Hepatocyte (in vitro differentiated cells): ENCODE results near the gene PTPRN2. TPM values are rescaled to one million over a fixed set of nuclear protein-coding genes. Genes with fewer than 3 reads are reported as not detected.

ENCODE experiments used
- DNase-seq: peaks from one replicate; pipeline ENCODE4 v3.0.0-alpha.2; 2016; ENCODE audit warnings: low spot score
- H2AFZ ChIP-seq: fragments of 200-600 bp; sonication (generic); 2 replicates; pipeline ENCODE4 v1.6.0; 2016; ENCODE audit warnings: antibody characterized with exemption, mild to moderate bottlenecking
- H3K27ac ChIP-seq: fragments of 200-600 bp; sonication (generic); 2 replicates; pipeline ENCODE4 v1.5.1; 2016; ENCODE audit warnings: mild to moderate bottlenecking
- H3K27me3 ChIP-seq: fragments of 200-600 bp; sonication (generic); 2 replicates; pipeline ENCODE4 v1.6.1; 2016
- H3K36me3 ChIP-seq: fragments of 200-600 bp; sonication (generic); replicated peaks from 2 replicates; pipeline ENCODE4 v1.5.1; 2016; ENCODE audit warnings: low read depth; ENCODE audit not compliant: insufficient read depth
- H3K4me1 ChIP-seq: fragments of 200-600 bp; sonication (generic); 2 replicates; pipeline ENCODE4 v1.5.1; 2016; ENCODE audit warnings: mild to moderate bottlenecking, moderate library complexity; ENCODE audit not compliant: insufficient read depth
- H3K4me2 ChIP-seq: fragments of 200-600 bp; sonication (generic); 2 replicates; pipeline ENCODE4 v1.6.0; 2016
- H3K4me3 ChIP-seq: fragments of 200-600 bp; sonication (generic); 2 replicates; pipeline ENCODE4 v1.5.1; 2016; ENCODE audit warnings: mild to moderate bottlenecking
- H3K79me2 ChIP-seq: fragments of 200-600 bp; sonication (generic); 2 replicates; pipeline ENCODE4 v1.6.0; 2017; ENCODE audit warnings: mild to moderate bottlenecking
- H3K9me2 ChIP-seq: fragments of 200-600 bp; sonication (generic); replicated peaks from 2 replicates; pipeline ENCODE4 v1.6.0; 2017; ENCODE audit warnings: mild to moderate bottlenecking; ENCODE audit not compliant: insufficient read depth
- H3K9me3 ChIP-seq: fragments of 200-600 bp; sonication (generic); 2 replicates; pipeline ENCODE4 v1.5.1; 2016; ENCODE audit warnings: low read depth, mild to moderate bottlenecking
- H4K20me1 ChIP-seq: fragments of 200-600 bp; sonication (generic); 2 replicates; pipeline ENCODE4 v1.6.0; 2016; ENCODE audit warnings: mild to moderate bottlenecking; ENCODE audit not compliant: insufficient read depth, poor library complexity, severe bottlenecking
- EZH2 ChIP-seq: fragments of 200-600 bp; sonication (generic); IDR thresholded peaks from 2 replicates; pipeline ENCODE4 v1.6.1; 2016; ENCODE audit warnings: antibody characterized with exemption, mild to moderate bottlenecking, borderline replicate concordance
- EZH2phosphoT487 ChIP-seq: fragments of 200-600 bp; sonication (generic); IDR thresholded peaks from one replicate; pipeline ENCODE4 v1.6.1; 2018; ENCODE audit warnings: antibody characterized with exemption, mild to moderate bottlenecking, low read depth, moderate library complexity; ENCODE audit not compliant: unreplicated experiment, severe bottlenecking
- WGBS: methylation state at CpG from one replicate; pipeline ENCODE4 v1.1.6; 2016; ENCODE audit warnings: low lambda C conversion rate; ENCODE audit errors: missing lambda C conversion rate; 5-methylcytosine and 5-hydroxymethylcytosine counted together
- polyA plus RNA-seq: library from polyadenylated mRNA; unstranded; fragments of >200 nt; fragmentation: Nextera tagmentation; extraction: Ambion mirVana; gene quantifications from 2 replicates; pipeline ENCODE4 v1.2.1, GENCODE V29; 2016
- total RNA-seq: library from RNA; depleted of rRNA; stranded (reverse); fragments of >200 nt; gene quantifications from 2 replicates; pipeline ENCODE4 v1.2.3, GENCODE V29; 2014
- TF ChIP-seq, protein P1 (sequence below): fragments of 200-600 bp; sonication (generic); IDR thresholded peaks from 2 replicates; pipeline ENCODE4 v1.5.1; 2016; ENCODE audit warnings: antibody characterized with exemption, mild to moderate bottlenecking; ENCODE audit not compliant: poor library complexity

The PTPRN2 gene
- total and polyA plus RNA-seq, 2 experiments from 2014 or later = 2.1 to 3.3 TPM

DNA sequence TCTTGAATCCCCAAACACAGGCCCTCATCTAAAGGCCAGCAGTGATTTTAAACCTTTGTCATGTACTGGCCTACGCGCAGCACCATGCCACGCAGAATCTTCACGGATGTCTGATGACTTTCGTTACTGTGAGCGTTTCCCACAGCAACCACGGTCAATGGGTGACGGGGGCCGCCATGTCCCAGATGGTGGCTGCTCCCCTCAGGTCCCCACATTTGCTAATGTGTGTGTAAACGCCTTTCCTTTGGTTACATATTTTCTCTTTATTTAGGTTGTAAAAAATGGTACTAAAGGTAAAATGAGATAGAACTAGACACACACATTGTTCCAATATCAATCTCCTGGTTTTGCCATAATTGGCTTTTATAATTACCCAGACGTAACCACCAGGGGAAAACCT lies 699.0 kb downstream of the PTPRN2 start:
- Histone ChIP-seq H4K20me1 (no peaks in the 10 kb centered on the region), H3K4me3 (no peak overlapping the region), H3K79me2 (no peaks in the 10 kb centered on the region), H3K27ac (no peak overlapping the region), H3K4me1 (no peaks in the 10 kb centered on the region), H3K27me3 (no peaks in the 10 kb centered on the region), H2AFZ (no peak overlapping the region), H3K9me3 (no peaks in the 10 kb centered on the region), H3K9me2 (no peaks in the 10 kb centered on the region), H3K4me2 (no peak overlapping the region), H3K36me3 (no peaks in the 10 kb centered on the region)
- TF ChIP-seq, protein P1, sequence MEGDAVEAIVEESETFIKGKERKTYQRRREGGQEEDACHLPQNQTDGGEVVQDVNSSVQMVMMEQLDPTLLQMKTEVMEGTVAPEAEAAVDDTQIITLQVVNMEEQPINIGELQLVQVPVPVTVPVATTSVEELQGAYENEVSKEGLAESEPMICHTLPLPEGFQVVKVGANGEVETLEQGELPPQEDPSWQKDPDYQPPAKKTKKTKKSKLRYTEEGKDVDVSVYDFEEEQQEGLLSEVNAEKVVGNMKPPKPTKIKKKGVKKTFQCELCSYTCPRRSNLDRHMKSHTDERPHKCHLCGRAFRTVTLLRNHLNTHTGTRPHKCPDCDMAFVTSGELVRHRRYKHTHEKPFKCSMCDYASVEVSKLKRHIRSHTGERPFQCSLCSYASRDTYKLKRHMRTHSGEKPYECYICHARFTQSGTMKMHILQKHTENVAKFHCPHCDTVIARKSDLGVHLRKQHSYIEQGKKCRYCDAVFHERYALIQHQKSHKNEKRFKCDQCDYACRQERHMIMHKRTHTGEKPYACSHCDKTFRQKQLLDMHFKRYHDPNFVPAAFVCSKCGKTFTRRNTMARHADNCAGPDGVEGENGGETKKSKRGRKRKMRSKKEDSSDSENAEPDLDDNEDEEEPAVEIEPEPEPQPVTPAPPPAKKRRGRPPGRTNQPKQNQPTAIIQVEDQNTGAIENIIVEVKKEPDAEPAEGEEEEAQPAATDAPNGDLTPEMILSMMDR = no peak
- TF ChIP-seq EZH2phosphoT487 = no peak
- TF ChIP-seq EZH2 = no peak
- 85% methylated on average over 11 of the region's 11 CpGs for WGBS
- no peak for DNase-seq

DNA sequence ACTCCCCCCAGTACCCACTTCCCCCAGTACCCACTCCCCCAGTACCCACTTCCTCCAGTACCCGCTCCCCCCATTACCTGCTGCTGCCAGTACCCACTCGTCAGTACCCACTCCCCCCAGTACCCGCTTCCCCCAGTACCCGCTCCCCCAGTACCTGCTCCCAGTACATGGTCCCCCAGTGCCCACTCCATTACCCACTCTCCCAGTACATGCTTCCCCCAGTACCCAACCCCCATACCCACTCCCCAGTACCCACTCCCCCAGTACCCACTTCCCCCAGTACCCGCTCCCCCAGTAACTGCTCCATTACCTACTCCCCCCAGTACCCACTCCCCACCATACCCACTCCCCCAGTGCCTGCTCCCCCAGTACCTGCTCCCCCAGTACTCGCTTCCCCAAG lies 700.2 kb downstream of the PTPRN2 start:
- Histone ChIP-seq H2AFZ (no peak overlapping the region), H3K36me3 (no peaks in the 10 kb centered on the region), H3K9me3 (no peaks in the 10 kb centered on the region), H3K9me2 (no peaks in the 10 kb centered on the region), H3K27me3 (no peaks in the 10 kb centered on the region), H3K4me1 (no peaks in the 10 kb centered on the region), H4K20me1 (no peaks in the 10 kb centered on the region), H3K4me2 (no peak overlapping the region), H3K79me2 (no peaks in the 10 kb centered on the region), H3K27ac (no peak overlapping the region), H3K4me3 (no peak overlapping the region)
- 93% methylated on average over 2 of the region's 6 CpGs for WGBS
- no peak for TF ChIP-seq EZH2
- TF ChIP-seq, protein P1 = no peak
- TF ChIP-seq EZH2phosphoT487 = no peak
- no peak for DNase-seq

DNA sequence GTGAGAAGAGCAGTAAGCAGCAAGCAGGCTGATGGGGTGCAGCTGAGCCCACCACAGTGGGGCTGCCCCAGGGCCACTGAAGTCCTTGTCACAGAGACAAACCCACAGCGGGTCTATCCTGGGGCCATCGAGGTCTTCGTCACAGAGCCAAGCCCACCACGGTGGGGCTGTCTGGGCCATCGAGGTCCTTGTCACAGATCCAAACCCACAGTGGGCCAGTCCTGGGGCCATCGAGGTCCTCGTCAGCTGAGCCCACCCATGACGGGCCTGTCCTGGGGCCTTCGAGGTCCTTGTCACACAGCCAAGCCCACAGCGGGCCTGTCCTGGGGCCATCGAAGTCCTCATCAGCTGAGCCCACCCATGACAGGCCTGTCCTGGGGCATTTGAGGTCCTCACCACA lies 700.9 kb downstream of the PTPRN2 start:
- 89% methylated on average over 11 of the region's 11 CpGs for WGBS

More for the DNA sequence above, 700.9 kb downstream of the PTPRN2 start:
- no peak overlapping the region for H3K4me2 ChIP-seq
- H3K4me1 ChIP-seq = no peaks in the 10 kb centered on the region
- H3K9me3 ChIP-seq = no peaks in the 10 kb centered on the region
- H2AFZ ChIP-seq = no peak overlapping the region
- no peaks in the 10 kb centered on the region for H3K27me3 ChIP-seq
- H3K27ac ChIP-seq = no peak overlapping the region
- TF ChIP-seq EZH2 (no peak), EZH2phosphoT487 (no peak)
- TF ChIP-seq, protein P1 = no peak
- H3K9me2 ChIP-seq = no peaks in the 10 kb centered on the region
- no peak for DNase-seq
- H4K20me1 ChIP-seq = no peaks in the 10 kb centered on the region
- no peaks in the 10 kb centered on the region for H3K36me3 ChIP-seq
- H3K4me3 ChIP-seq = no peak overlapping the region
- no peaks in the 10 kb centered on the region for H3K79me2 ChIP-seq
